ENCODE results near the gene RPL12.
A peak's percentile ranks its signal among the peaks of the same experiment; 100 is the strongest.

Gene RPL12

DNA sequence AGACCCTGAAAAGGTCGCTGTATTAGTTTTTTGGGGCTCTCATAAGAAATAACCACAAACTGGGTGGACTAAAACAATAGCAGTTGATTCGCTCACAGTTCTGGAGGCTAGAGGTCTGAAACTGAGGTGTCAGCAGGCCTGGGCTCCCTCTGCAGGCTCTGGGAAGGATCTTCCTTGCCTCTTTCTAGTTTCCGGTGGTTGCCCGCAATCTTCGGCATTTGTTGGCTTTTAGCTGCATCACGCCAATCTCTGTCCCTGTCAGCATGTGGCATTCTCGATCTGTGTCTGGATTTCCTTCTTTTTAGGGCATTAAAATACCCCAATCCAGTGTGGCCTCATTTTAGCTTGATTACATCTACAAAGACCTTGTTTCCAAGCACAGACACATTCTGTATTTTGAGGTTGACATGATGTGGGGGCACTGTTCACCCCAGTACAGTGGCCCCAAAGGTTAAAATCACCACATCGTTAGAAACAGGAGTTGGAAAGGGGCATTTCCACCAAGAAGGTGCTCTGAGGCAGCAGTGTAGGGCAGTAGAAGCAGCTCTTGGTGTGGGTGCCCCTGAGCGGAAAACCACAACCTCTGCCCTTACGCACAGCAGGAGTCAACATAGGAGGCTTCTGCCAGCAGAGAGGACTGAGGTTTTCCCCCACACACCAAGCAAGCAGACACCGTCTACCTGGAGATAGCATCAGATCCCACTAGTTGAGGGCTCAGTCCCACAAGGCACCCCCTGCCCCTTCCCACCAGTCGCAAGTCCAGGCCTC, 13.5 kb downstream of the RPL12 start:
- no peak for DNase-seq

DNA sequence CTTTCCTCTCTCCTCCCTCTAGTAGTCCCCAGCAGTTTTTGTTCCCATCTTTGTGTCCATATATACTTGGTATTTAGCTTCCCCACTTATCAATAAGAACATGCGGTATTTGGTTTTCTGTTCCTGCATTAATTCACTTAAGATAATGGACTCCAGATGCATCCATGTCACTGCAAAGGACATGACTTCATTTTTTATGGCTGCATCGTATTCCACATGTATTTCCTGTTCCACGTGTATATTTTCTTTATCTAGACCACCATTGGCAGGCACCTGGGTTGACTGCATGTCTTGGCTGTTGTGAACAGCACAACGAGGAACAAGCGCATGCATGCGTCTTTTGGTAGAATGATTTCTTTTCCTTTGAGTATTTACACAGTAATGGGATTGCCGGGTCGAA, 20.8 kb downstream of the RPL12 start:
- no peak for DNase-seq

DNA sequence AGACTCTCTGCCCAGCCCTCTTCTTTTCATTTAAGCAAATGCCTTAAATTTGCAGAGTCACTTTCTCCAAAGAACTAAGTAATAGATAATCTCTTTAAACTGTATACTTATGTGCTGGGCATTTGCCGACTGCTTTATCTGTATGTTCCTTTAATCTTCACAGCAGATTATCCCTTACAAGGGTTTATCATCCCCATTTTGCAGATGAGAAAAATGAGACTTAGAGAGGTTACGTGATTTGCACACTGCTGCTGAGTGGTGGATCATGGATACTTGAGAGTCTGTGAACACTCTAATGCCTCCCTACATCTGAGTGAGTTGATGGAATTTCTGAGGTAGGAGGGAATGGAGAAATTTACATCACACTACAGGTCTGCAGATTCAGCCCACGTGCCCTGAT, 22.9 kb downstream of the RPL12 start:
- DNase-seq, result no peak

DNA sequence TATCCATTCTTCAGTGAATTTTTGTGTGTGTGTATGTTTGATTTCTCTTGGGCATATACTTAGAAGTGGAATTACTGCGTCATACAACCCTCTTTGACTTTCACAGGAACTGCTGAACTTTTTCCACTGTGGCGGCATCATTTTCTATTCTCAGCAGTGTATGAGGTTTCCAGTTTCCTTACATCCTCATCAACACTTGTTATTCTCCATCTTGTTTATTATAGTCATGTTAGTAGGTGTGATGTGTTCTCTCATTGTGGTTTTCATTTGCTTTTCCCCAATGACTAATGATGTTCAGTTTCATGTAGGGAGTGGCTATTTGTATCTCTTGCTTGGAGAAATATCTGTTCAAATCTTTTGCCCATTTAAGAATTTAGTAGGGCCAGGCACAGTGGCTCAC, 24.4 kb downstream of the RPL12 start:
- no peak for DNase-seq

DNA sequence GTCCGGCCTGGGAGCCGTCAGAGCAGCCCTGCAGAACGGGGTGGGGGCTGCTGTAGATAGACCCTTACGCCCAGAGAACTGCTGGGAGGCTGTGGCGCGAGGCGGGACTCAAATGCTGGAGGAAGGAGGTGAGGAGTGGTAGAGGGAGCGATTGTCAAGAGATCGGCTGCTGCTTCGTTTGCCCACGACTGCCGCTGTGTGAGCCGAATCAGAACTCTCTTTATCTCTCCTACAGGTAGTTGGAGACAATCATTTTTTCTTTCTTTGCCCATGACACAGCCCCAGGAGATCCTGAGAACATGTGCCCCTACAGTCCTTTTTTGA, 26.6 kb downstream of the RPL12 start:
- DNase-seq, result peak; percentile 34

DNA sequence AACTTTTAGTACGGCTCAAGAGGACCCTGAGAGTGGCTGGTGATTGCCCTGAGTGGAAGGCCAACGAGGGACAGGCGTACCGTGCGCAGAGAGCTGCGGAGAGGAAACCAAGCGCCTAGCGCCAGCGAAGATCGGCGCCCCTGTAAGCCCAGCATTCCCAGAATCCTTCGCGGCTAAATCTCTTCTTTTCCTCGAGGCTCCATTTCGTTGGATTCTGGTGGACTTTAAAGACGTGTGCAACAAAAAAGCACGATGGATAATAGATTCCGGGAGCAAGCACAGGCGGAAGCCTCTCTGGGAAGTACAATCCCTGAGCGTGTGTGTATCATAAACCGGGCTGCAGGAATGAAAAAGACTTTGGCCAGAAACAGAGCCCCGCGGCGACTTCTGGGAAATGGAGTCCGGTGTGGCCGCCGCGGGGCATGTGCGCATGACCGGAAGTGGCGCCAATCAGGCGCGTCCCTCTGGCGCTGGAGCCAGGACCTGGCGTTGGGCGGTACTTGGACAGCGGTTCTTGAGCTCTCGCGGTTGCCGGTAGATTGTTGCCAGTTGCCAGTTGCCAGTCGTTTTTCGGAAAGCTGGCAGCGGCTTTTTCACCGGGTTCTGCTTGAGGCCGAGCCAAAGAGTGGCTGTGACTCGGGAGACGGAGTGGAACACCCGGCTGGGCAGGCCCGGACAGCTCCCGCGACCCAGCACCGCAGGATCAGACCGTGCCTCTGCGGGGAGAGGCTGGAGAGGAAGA, 27.1 kb downstream of the RPL12 start, which contains the start of gene ZNF79:
ZNF79 (plus strand) TSS at position 449 of the 742 bp plus-strand sequence. CDS start 406 bp downstream, outside the sequence.
- DNase-seq, result peak; percentile 89

DNA sequence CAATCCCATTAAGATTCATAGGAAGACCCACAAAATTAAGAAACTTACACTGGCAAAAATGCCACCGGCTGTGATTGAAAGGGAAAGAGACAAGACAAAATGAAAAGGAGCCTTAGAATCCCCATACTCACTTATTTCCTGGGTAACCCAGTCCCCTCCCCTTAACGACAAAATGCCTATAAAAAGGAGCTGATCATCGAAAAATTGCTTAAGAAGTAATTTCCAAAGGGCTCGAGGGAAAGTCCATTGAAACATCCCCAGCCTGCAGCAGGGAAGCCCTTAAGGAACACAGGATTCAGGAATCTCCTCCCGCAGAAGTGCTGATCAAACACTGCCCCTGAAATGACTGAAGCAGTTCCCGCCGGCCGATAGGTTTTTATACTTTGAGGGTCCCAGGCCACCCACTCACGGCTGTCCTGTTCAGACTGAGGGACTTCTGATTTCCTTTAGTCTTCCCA, 27.7 kb downstream of the RPL12 start:
- DNase-seq, result no peak

DNA sequence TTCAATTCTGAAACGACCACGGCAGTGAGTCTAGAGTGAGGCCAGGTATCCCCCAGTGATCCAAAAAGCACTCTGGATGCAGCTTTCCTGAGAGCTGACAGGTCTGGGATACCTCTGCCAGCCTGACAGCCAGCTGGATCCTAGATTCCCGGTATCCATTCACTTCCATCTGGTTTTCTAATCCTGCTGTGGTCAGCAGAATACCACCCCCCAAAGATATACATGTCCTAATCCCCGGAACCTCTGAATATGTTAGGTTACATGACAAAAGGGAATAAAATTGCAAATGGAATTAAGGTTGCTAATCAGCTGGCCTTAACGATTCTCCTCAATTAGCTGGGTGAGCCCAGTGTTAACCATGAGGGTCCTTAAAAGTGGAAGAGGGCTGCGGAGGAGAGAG, 28.4 kb downstream of the RPL12 start:
- DNase-seq, result no peak

DNA sequence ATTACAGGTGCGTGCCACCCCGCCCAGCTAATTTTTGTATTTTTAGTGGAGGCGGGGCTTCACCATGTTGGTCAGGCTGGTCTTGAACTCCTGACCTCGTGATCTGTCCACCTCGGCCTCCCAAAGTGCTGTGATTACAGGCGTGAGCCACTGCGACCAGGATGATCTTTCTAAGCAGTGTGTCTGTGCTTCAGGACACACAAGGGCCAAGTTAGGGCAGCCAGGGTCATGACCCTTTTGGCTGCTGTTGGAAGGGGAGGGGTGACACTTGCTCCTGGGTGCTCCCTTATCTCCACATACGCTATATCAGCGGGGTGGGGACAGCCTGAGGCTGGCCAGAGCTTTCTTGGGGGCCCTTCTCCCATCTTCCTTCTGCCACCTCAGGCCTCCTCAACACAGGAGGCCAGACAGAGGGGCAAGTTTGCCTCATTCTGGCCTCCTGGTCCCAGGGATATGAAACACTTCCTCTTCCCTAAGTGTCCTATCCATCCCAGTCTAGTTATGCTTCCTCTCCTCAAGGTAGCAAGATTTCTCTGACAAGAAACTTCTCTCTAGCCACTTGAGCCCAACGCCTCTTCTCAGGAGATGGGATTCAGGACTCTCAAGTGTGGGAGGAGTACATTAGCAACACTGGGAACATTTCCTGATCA, 28.9 kb downstream of the RPL12 start:
- no peak for DNase-seq

DNA sequence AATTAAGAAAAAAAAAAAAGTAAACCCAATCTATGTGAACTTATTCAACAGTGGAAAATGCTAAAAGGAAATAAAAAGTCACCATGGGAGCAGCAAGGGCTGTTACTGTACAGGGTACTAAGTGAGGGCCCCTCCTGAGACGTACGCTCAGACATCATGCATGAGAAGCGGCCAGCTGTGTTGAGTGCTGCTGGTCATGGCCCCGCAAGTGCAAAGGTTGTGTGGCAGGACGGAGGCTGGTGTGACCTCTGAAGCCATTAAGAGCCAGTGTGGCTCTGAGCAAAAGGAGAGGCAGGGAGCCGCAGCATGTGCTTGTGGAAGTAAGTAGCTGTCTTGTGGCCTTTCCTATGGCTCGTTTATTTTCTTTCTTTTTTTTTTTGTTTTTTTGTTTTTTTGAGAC, 30.1 kb downstream of the RPL12 start:
- no peak for DNase-seq

DNA sequence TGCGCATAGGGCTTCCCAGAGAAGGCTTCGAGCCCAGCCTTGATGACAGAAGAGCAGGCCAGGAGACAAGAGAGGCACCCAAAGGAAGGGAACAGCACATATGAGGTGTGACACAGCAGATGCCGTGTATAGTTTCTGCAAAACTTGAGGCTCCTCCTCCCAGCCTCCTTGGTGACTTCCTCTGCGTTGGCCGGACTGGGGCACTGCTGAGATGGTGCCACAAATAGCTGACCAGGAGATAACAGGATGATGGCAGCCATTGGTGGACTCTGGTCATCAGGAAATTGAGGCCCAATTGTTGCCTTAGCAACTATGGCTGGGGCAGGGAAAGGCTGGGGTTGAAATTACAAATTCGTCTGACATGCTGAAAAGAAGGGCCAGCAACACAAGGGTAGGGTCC, 31.9 kb downstream of the RPL12 start:
- DNase-seq, result no peak

DNA sequence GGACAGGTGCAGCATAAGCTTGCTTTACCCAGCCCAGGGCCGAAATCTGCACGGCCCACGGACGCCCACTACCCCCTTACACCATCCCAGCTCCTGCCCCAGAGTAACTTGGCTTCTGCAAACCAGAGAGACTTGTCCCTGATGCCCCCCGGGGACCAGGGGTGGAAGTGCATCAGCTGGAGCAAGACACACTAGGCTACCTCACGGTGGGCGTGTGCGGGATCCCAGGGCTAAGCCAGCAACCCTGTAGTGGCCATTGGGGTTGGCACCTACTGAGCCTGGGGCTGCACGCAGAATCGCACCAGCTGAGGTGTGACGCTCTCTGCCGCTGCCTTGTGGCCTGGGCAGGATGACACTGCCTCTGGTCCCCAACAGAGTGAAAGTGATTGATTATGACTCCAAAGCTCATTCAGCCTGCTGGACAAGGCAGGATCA, 33.2 kb downstream of the RPL12 start:
- peak; percentile 36 for DNase-seq

DNA sequence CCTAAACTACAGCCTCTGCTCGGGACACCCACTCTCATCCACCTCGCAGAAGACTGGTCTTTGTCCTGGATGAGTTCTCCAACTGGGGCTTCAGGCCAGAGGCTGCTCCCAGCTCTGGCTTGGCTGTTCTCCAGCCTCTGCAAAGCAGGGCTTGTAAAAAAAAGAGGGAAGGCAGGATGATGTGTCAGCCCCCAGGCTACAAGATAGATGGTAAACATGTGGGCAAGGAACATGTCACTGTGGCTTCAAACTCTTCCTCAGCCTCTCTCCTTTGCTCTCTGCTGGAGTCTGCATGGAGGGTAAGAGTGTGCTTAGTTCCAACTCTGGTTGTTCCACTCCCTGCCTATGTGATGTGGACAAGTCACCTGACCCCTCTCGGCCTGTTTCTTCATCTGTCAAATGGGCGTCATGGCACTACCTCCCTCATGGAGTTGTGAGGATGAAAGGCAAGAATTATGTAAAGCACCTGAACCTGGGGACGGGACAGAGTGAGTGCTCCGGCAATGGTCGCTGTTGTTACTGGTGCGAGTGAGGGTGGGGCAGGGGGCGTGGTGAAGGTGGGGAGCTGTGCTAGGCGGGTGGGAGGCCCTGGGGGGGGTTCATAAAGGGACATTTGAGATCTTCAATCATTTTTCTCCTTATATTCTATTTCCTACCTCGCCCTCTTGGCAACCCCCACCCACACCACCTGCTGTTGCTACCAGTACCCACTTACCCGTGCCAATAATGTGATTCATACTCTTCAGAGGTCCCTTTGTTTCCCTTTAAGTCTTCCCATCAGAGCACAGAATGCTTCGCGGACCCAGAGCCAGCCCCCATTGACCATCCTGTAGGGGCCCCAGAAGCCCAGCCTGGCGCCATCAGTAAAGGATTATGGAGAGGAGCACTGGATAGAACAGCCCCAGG, 33.8 kb downstream of the RPL12 start:
- DNase-seq, result no peak

DNA sequence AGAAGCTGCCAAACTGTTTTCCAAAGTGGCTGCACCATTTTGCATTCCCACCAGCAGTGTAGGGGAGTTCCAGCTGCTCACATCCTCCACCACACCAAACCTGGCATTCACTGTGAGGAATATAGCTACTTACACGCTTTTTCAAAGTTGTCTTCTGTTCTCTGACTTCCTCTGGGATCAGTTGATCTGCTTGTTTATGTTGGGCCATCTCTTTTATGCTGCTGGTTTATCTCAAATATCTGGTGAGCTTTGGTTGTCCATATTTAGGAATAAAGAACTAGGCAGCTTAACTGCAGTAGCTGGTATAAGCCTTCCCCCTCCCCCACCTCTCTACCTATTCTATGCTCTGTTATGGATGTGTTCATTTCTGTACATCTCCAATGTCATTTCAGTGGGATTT, 35.5 kb downstream of the RPL12 start:
- DNase-seq, result no peak

DNA sequence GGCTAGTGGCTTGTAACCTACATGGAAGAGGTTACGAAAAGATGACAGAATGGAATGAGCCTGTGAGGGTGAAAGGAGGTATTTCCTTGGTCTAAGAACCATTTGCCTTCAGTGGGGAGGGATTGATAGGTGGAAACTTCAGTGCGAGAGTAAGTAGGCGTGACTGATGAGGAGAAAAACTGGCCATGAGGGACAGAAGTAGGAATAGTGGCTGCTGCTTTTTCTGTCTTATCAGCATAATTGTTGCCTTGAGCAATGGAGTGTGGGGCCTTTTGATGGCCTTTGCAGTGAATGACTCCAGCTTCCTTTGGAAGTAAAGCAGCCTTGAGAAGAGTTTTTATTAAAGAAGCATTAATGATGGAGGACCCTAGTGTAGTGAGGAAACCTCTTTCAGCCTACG, 36.1 kb downstream of the RPL12 start:
- DNase-seq, result no peak

DNA sequence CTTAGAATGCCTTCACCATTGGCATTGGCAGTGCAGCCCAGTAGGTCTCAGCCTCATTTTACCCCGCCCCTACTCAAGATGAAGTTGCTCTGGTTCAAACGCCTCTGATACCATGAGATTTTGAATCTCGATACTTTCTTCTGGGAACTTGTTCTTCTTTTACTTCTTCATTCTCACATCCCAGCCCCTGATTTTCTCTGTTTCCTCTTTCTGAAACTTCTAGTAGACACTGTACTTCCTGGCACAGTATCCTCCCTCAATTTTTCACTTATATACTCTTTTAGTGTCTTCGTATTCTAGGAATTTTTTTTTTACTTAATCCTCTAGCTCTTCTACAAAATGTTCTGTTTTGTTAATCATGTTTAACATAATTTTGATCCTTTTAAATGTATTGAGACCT, 40.1 kb downstream of the RPL12 start:
- no peak for DNase-seq

DNA sequence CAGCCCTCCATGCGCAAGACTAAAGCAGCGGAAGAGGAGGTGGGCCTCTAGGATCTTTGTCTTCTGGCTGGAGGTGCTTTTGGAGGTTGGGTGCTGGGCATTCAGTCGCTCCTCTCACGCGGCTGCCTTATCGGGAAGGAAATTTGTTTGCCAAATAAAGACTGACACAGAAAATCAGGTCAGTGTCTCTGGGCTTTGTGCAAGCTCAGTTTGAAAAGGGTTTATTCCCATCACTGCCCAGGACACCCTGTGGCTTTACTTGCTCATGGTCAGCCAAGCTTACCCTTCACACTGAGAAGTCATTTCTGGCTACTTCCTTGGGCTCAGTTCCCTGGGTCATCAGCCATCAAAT, 43.7 kb downstream of the RPL12 start:
- no peak for DNase-seq

DNA sequence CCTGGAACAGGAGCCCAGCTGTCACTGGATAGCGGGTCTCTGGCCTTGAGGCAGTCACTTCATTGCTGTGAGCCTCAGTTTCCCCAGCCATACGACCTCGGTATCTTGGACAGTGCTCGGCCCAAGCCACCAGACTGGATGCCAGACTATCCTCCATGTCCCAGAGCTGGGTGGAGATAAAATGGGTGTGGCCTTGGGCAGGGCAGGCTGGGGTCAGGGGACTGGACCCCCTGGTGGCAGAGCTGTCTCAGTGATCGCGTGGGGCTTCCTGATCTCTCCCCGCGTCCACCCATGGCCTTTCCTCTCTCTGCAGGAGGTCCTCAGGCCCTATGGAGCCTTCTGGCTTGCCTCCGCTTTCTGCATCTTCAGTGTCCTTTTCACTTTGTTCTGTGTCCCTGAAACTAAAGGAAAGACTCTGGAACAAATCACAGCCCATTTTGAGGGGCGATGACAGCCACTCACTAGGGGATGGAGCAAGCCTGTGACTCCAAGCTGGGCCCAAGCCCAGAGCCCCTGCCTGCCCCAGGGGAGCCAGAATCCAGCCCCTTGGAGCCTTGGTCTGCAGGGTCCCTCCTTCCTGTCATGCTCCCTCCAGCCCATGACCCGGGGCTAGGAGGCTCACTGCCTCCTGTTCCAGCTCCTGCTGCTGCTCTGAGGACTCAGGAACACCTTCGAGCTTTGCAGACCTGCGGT, 44.3 kb downstream of the RPL12 start:
- DNase-seq, result no peak

DNA sequence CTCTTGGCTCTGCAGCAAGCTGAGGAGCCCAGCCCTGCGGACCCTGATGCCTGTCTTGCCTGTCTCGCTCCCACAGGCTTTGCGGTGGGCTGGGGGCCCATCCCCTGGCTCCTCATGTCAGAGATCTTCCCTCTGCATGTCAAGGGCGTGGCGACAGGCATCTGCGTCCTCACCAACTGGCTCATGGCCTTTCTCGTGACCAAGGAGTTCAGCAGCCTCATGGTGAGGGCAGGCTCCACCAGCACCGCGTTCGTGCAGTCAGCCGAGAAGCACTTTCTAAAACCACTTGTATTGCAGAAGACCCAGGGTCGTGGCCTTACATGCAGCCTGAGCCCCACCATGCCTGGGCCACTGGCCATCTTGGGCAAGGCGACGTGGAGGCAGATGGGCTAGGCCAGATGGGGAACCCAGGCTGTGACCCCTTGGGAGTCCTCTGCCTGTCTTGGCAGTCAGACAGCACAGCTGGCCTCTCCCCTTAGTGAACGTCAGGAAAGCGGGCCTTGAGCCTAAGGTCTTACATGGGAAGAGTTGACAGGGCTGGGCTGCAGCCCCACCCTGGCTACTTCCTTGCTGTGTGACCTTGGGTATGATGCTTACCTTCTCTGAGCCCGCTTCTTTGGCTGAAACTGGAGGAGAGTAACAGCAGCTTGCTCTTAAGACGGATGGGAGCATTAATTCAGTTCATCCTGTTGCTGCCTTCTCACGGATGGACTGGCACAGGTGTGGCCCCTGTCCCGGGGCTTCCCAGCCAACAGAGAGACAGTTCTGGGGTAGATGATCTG, 45.7 kb downstream of the RPL12 start:
- DNase-seq, result no peak

DNA sequence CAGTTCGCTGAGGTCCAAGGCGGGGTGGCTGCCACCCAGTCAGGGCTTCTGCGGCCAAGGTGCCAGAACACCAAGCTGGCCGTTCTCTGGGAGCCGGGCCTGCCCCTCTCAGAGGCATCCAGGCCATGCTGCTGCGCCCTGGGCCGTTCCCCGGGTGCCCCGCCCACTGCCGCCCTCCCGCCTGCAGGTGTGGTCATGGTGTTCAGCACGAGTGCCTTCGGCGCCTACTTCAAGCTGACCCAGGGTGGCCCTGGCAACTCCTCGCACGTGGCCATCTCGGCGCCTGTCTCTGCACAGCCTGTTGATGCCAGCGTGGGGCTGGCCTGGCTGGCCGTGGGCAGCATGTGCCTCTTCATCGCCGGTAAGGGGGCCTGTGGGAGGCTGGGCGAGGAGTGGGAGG, 46.6 kb downstream of the RPL12 start:
- no peak for DNase-seq

DNA sequence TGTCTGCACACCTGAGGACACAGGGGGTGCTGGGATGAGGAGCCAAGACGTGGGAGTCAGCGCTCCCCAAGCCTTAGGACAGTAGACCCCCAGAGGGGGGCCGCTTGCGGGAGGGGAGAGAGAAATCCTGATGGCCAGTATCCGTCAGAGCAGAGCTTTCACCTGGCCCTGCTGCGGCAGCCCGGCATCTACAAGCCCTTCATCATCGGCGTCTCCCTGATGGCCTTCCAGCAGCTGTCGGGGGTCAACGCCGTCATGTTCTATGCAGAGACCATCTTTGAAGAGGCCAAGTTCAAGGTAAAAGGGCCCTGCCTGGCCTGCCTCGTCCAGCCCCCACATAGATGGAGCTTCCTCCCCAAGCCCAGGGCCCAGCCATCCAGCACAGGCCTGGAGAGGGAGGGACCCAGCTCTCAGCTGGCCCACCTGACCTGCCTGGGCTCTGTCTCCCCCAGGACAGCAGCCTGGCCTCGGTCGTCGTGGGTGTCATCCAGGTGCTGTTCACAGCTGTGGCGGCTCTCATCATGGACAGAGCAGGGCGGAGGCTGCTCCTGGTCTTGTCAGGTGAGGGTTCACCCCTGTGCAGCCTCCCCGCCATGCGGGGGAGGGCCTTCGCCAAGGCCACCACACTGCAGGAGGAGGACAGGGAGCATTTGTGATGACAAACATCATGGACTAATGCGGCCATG, 47.6 kb downstream of the RPL12 start:
- DNase-seq, result no peak
